CD14-positive monocyte (primary cell): ENCODE measurements around the gene TRA2B. TPM values are rescaled to one million over a fixed set of nuclear protein-coding genes. Genes with fewer than 3 reads are reported as not detected.

Source experiments
- DNase-seq, 3 donors: peaks; one replicate each; pipeline ENCODE4 v3.0.0-alpha.2; 2011 to 2022
- H2AFZ ChIP-seq: 2 replicates; pipeline ENCODE4 v1.6.0; 2012; ENCODE audit warnings: mild to moderate bottlenecking, low read depth, low read length, inconsistent platforms; ENCODE audit not compliant: insufficient read depth, poor library complexity, severe bottlenecking
- H3K27ac ChIP-seq, 2 donors: 1 replicate in 1 of 2; 2 replicates in 1 of 2; pipeline ENCODE4 v1.5.1; 2012 to 2013; ENCODE audit warnings: low read length in 2 of 2, control low read depth in 1 of 2, inconsistent platforms in 1 of 2, low read depth in 1 of 2, mild to moderate bottlenecking in 1 of 2
- H3K27me3 ChIP-seq, 2 donors: one replicate each; pipeline versions ENCODE4 v1.6.0 to v1.6.1; 2011 to 2013; ENCODE audit warnings: low read length in 2 of 2; ENCODE audit not compliant: control insufficient read depth in 2 of 2, insufficient read depth in 2 of 2
- H3K36me3 ChIP-seq, 2 donors: replicated peaks in 1 of 2; 1 replicate in 1 of 2; 2 replicates in 1 of 2; pipeline versions ENCODE4 v1.5.1 to v1.6.1; 2012 to 2013; ENCODE audit warnings: low read length in 2 of 2, control low read depth in 1 of 2, inconsistent platforms in 1 of 2, mild to moderate bottlenecking in 1 of 2; ENCODE audit not compliant: insufficient read depth in 2 of 2, control insufficient read depth in 1 of 2
- H3K4me1 ChIP-seq, 2 donors: 1 replicate in 1 of 2; 2 replicates in 1 of 2; pipeline versions ENCODE4 v1.5.1 to v1.6.1; 2012 to 2013; ENCODE audit warnings: low read length in 2 of 2, control low read depth in 1 of 2, inconsistent platforms in 1 of 2, mild to moderate bottlenecking in 1 of 2, moderate library complexity in 1 of 2; ENCODE audit not compliant: insufficient read depth in 2 of 2, control insufficient read depth in 1 of 2
- H3K4me2 ChIP-seq: replicated peaks from 2 replicates; pipeline ENCODE3; 2012; ENCODE audit warnings: low read length, moderate library complexity, mild to moderate bottlenecking; ENCODE audit not compliant: poor library complexity, severe bottlenecking; ENCODE audit errors: extremely low read depth
- H3K4me3 ChIP-seq, 3 experiments: fragments of 200-600 bp in 1 of 3; sonication (generic) in 1 of 3; replicated peaks in 1 of 3; 1 replicate in 2 of 3; 2 replicates in 1 of 3; pipeline ENCODE4 v1.5.1; 2011 to 2013; ENCODE audit warnings: low read length in 3 of 3, mild to moderate bottlenecking in 3 of 3, control low read depth in 2 of 3, low read depth in 2 of 3, inconsistent platforms in 1 of 3, moderate library complexity in 1 of 3
- H3K79me2 ChIP-seq: 2 replicates; pipeline ENCODE4 v1.6.0; 2012; ENCODE audit warnings: mild to moderate bottlenecking, control low read depth, inconsistent platforms, low read length, moderate library complexity; ENCODE audit not compliant: insufficient read depth
- H3K9ac ChIP-seq: 2 replicates; pipeline ENCODE4 v1.6.0; 2017; ENCODE audit warnings: low read length, mild to moderate bottlenecking; ENCODE audit not compliant: insufficient read depth, poor library complexity, severe bottlenecking
- H3K9me3 ChIP-seq, 2 donors: replicated peaks in 1 of 2; 1 replicate in 1 of 2; 2 replicates in 1 of 2; pipeline versions ENCODE4 v1.5.1 to v1.6.1; 2012 to 2013; ENCODE audit warnings: low read length in 2 of 2, control low read depth in 1 of 2; ENCODE audit not compliant: control insufficient read depth in 1 of 2, insufficient read depth in 1 of 2
- H4K20me1 ChIP-seq: 2 replicates; pipeline ENCODE4 v1.6.0; 2012; ENCODE audit warnings: mild to moderate bottlenecking, low read length, control low read depth, moderate library complexity; ENCODE audit not compliant: insufficient read depth
- H3K27ac Mint-ChIP-seq, 7 donors: one replicate each; pipeline ENCODE4 v1.8.0; 2020; ENCODE audit warnings: mild to moderate bottlenecking in 7 of 7, mixed read lengths in 7 of 7, moderate library complexity in 6 of 7, inconsistent platforms in 2 of 7
- H3K27me3 Mint-ChIP-seq, 3 donors: one replicate each; pipeline ENCODE4 v1.8.0; 2021 to 2022; ENCODE audit warnings: low read depth in 3 of 3, mild to moderate bottlenecking in 3 of 3, mixed read lengths in 3 of 3, moderate library complexity in 3 of 3, inconsistent platforms in 1 of 3
- H3K36me3 Mint-ChIP-seq, 2 donors: one replicate each; pipeline ENCODE4 v1.8.0; 2020; ENCODE audit warnings: mixed read lengths in 2 of 2, inconsistent platforms in 1 of 2, mild to moderate bottlenecking in 1 of 2
- H3K4me1 Mint-ChIP-seq: one replicate; pipeline ENCODE4 v1.8.0; 2020; ENCODE audit warnings: mild to moderate bottlenecking, mixed read lengths
- H3K4me3 Mint-ChIP-seq, 2 donors: one replicate each; pipeline ENCODE4 v1.8.0; 2020; ENCODE audit warnings: mild to moderate bottlenecking in 2 of 2, mixed read lengths in 2 of 2, moderate library complexity in 1 of 2
- H3K9me3 Mint-ChIP-seq, 7 donors: one replicate each; pipeline ENCODE4 v1.8.0; 2020 to 2022; ENCODE audit warnings: mixed read lengths in 7 of 7, mild to moderate bottlenecking in 6 of 7, moderate library complexity in 6 of 7, inconsistent platforms in 2 of 7
- CTCF ChIP-seq: fragments of 200-600 bp; IDR thresholded peaks from one replicate; pipeline ENCODE4 v1.8.0; 2022; ENCODE audit warnings: antibody characterized with exemption, mild to moderate bottlenecking
- WGBS: methylation state at CpG from one replicate; pipeline ENCODE4 v1.1.5; 2013; ENCODE audit warnings: missing lambda C conversion rate; ENCODE audit not compliant: insufficient coverage; 5-methylcytosine and 5-hydroxymethylcytosine counted together
- intact Hi-C, 2 donors: fragments of 100-400 bp; cut with micrococcal nuclease; formaldehyde crosslinking; loops; one replicate each; pipeline versions ENCODE4 v1.15.0 to v1.15.1; 2023
- polyA plus RNA-seq, 3 donors: library from polyadenylated mRNA; depleted of rRNA in 1 of 3; unstranded in 2 of 3; stranded (reverse) in 1 of 3; fragments of 300-500 nt in 2 of 3; fragments of >200 nt in 1 of 3; fragmentation: Illumina TruSeq in 2 of 3; gene quantifications; 1 replicate in 2 of 3; 2 replicates in 1 of 3; pipeline ENCODE4 v1.2.3, GENCODE V29; 2012 to 2021

Gene TRA2B
- polyA plus RNA-seq, 3 donors: 99.9 to 507 (median 121) TPM

GRCh38 chr3:185943760-185944106 is 5.9 kb upstream of the TRA2B start:
- H3K4me3 Mint-ChIP-seq: no peak overlapping the region
- peak overlapping the region; percentile 83 for H2AFZ ChIP-seq
- intact Hi-C loops: no loop called here

GRCh38 chr3:185942907-185943759 is 5.3 kb upstream of the TRA2B start:
- Histone ChIP-seq H3K36me3 (no peaks in the 10 kb centered on the region), H3K9me3 (no peaks in the 10 kb centered on the region), H4K20me1 (no peaks in the 10 kb centered on the region), H3K4me3 (peak overlapping the region; percentile 10 to 72 (median 28)), H3K27me3 (no peaks in the 10 kb centered on the region), H3K79me2 (peaks cover 4% of the 10 kb centered on the region), H3K4me1 (peaks cover 15 to 25% of the 10 kb centered on the region in 2 donors), H2AFZ (peak overlapping the region; percentile 83), H3K9ac (no peak overlapping the region), H3K27ac (peak overlapping the region; percentile 6 to 68), H3K4me2 (peak overlapping the region; percentile 86)
- peak; percentile 78 to 85 (median 84) for DNase-seq
- intact Hi-C loops: no loop called here
- Mint-ChIP-seq H3K4me3 (peak overlapping the region; percentile 70 to 84), H3K4me1 (peaks cover 20% of the 10 kb centered on the region), H3K27ac (peak overlapping the region; percentile 65 to 90 (median 81)), H3K9me3 (peaks cover 0 to 2% (median 0%) of the 10 kb centered on the region in 7 donors), H3K27me3 (peaks cover 2 to 6% (median 2%) of the 10 kb centered on the region in 3 donors), H3K36me3 (no peaks in the 10 kb centered on the region)
- TF ChIP-seq CTCF: peak; percentile 99
- 40% methylated on average over 5 of the region's 7 CpGs for WGBS

More at GRCh38 chr3:185943760-185944106, 5.9 kb upstream of the TRA2B start:
- H3K27me3 ChIP-seq: no peaks in the 10 kb centered on the region
- peaks cover 4% of the 10 kb centered on the region for H3K79me2 ChIP-seq
- no peaks in the 10 kb centered on the region for H4K20me1 ChIP-seq
- H3K9ac ChIP-seq: no peak overlapping the region
- Mint-ChIP-seq H3K4me1 (peaks cover 16% of the 10 kb centered on the region), H3K9me3 (peaks cover 0 to 2% (median 0%) of the 10 kb centered on the region in 7 donors), H3K36me3 (no peaks in the 10 kb centered on the region), H3K27ac (peak overlapping the region in 2 of 7 donors; percentile 7 to 82), H3K27me3 (peaks cover 2 to 6% (median 2%) of the 10 kb centered on the region in 3 donors)
- H3K4me3 ChIP-seq: peak overlapping the region in 1 of 3 experiments; percentile 72
- no peaks in the 10 kb centered on the region for H3K9me3 ChIP-seq
- H3K4me2 ChIP-seq: peak overlapping the region; percentile 86
- H3K36me3 ChIP-seq: no peaks in the 10 kb centered on the region
- no peak for DNase-seq
- no peak overlapping the region for H3K27ac ChIP-seq
- H3K4me1 ChIP-seq: peaks cover 12 to 21% of the 10 kb centered on the region in 2 donors
- TF ChIP-seq CTCF: peak; percentile 81
- no CpG with 5 or more reads among the region's 3 CpGs for WGBS
